ENCODE results near the gene ADARB1.
"Not testable (repeated sequence)": the region's sequence is repeated elsewhere in the genome, so short reads cannot be mapped to it uniquely, and the experiment has no call there.

The ADARB1 gene

GRCh38 chr21:45138199-45139002 is 64.0 kb downstream of the ADARB1 start:
- DNase-seq: no peak

GRCh38 chr21:45139003-45139360 is 64.6 kb downstream of the ADARB1 start:
- not testable (repeated sequence) for DNase-seq

GRCh38 chr21:45139473-45139872 is 65.1 kb downstream of the ADARB1 start:
- DNase-seq: no peak

GRCh38 chr21:45140346-45140940 is 66.1 kb downstream of the ADARB1 start:
- peak; percentile 73 for DNase-seq

- not testable (repeated sequence) for DNase-seq
Observed at GRCh38 chr21:45140944-45141343, 66.6 kb downstream of the ADARB1 start.

- no peak for DNase-seq
Observed at GRCh38 chr21:45141507-45141906, 67.1 kb downstream of the ADARB1 start.

GRCh38 chr21:45142469-45143308 is 68.3 kb downstream of the ADARB1 start:
- no peak for DNase-seq

GRCh38 chr21:45143855-45144254 is 69.5 kb downstream of the ADARB1 start:
- DNase-seq: no peak

- no peak for DNase-seq
Observed at GRCh38 chr21:45145146-45145545, 70.8 kb downstream of the ADARB1 start.

- DNase-seq: not testable (repeated sequence)
Observed at GRCh38 chr21:45145846-45146245, 71.5 kb downstream of the ADARB1 start.

GRCh38 chr21:45146306-45146705 is 71.9 kb downstream of the ADARB1 start:
- no peak for DNase-seq

GRCh38 chr21:45146801-45147200 is 72.4 kb downstream of the ADARB1 start:
- DNase-seq: no peak

GRCh38 chr21:45147473-45148315 is 73.3 kb downstream of the ADARB1 start:
- DNase-seq: no peak

- DNase-seq: no peak
Observed at GRCh38 chr21:45148316-45148990, 74.1 kb downstream of the ADARB1 start.

GRCh38 chr21:45149021-45149420 is 74.6 kb downstream of the ADARB1 start:
- DNase-seq: no peak

- DNase-seq: no peak
Observed at GRCh38 chr21:45150638-45151131, 76.3 kb downstream of the ADARB1 start.

- DNase-seq: no peak
Observed at GRCh38 chr21:45151445-45152160, 77.2 kb downstream of the ADARB1 start.

- DNase-seq: no peak
Observed at GRCh38 chr21:45152265-45152746, 77.9 kb downstream of the ADARB1 start.

GRCh38 chr21:45153358-45154318 is 79.3 kb downstream of the ADARB1 start:
- no peak for DNase-seq
